ENCODE measurements around the gene FZD4.

DNA sequence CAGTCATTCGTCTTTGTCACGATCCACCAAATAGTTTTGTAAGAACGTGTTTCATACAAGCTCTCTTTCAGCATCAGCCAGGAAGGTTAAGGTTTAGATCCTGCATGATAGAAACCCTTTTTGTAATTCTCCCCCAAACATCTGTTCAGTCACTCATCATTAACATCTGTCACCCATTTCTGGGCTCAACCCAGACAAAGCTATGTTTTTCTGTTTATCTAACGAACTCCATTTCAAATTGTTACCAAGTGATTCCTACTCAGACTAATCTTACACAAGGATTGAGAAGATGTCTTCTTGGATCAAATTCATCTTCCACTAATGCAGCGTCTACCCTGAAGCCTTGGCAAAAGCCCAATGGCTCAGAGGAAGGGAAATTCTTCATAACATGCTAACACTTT, 58.8 kb downstream of the FZD4 start:
- TF ChIP-seq SIN3A (IDR thresholded peaks at IDR 0.05; ENCODE audit: borderline replicate concordance, insufficient read depth, low read length): no peak
- no peak for TF ChIP-seq REST (IDR thresholded peaks at IDR 0.05; ENCODE audit: insufficient read depth in 1 of 2, low read depth in 2 of 2, low read length in 2 of 2)
- TF ChIP-seq POLR2AphosphoS5 (IDR thresholded peaks at IDR 0.05; ENCODE audit: low read depth, low read length): no peak
